ENCODE data around the gene RPS6KA3. TPM values are rescaled to one million over a fixed set of nuclear protein-coding genes. Genes with fewer than 3 reads are reported as not detected.

Gene RPS6KA3
- total RNA-seq, 4 donors from 2014 or later = 33.8 to 55.4 (median 46.4) TPM

GRCh38 chrX:20204351-20204750 lies 62.4 kb downstream of the RPS6KA3 start:
- Histone ChIP-seq H3K4me1 (no peaks in the 10 kb centered on the region), H3K27ac (no peak overlapping the region), H3K4me3 (no peak overlapping the region), H3K36me3 (peaks cover 0 to 19% of the 10 kb centered on the region in 2 donors), H3K27me3 (no peaks in the 10 kb centered on the region), H3K9me3 (no peaks in the 10 kb centered on the region)
- WGBS, 2 donors (ENCODE audit: low coverage in 1 of 2) = 77 to 89% methylated on average over 3 to 4 of the region's 6 CpGs
- TF ChIP-seq, protein P1, sequence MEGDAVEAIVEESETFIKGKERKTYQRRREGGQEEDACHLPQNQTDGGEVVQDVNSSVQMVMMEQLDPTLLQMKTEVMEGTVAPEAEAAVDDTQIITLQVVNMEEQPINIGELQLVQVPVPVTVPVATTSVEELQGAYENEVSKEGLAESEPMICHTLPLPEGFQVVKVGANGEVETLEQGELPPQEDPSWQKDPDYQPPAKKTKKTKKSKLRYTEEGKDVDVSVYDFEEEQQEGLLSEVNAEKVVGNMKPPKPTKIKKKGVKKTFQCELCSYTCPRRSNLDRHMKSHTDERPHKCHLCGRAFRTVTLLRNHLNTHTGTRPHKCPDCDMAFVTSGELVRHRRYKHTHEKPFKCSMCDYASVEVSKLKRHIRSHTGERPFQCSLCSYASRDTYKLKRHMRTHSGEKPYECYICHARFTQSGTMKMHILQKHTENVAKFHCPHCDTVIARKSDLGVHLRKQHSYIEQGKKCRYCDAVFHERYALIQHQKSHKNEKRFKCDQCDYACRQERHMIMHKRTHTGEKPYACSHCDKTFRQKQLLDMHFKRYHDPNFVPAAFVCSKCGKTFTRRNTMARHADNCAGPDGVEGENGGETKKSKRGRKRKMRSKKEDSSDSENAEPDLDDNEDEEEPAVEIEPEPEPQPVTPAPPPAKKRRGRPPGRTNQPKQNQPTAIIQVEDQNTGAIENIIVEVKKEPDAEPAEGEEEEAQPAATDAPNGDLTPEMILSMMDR (IDR thresholded peaks at IDR 0.05) = no peak
- TF ChIP-seq EP300 (IDR thresholded peaks at IDR 0.05) = no peak
- no peak for TF ChIP-seq POLR2A (IDR thresholded peaks at IDR 0.05)
- no peak for TF ChIP-seq POLR2AphosphoS5 (IDR thresholded peaks at IDR 0.05)
- ATAC-seq = no peak

DNA sequence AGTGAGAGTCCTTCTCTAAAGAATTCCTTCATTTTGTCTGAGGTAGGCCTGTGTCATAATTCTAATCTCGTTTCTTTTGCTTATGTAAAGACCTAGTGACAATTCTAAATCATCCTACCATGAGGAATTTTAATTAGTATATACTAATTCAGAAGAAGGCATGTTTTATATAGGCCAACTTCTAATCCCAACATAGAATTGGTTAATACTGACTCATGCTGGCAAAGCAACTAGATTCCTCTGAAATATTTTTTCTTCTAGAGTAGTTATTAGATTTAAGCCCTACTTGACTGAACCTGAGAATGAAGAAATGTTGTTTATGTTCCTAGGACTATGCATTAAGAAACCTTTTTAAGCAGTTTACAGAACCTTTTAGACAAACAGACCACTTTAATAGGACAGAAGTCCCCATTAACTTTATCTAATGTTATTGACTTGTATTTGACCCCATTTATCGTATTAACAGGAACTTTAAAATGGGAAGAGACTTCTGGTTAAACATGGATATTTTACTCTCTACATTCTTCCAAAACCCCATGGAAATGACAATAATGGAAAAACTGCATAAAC lies 69.0 kb downstream of the RPS6KA3 start:
- H3K27ac ChIP-seq = no peak overlapping the region
- H3K4me3 ChIP-seq = no peak overlapping the region
- no peak for TF ChIP-seq POLR2AphosphoS5 (IDR thresholded peaks at IDR 0.05)
- TF ChIP-seq POLR2A (IDR thresholded peaks at IDR 0.05) = no peak
- TF ChIP-seq, protein P1 (IDR thresholded peaks at IDR 0.05) = no peak
- TF ChIP-seq EP300 (IDR thresholded peaks at IDR 0.05) = no peak
- no peaks in the 10 kb centered on the region for H3K4me1 ChIP-seq
- peaks cover 0 to 11% of the 10 kb centered on the region in 2 donors for H3K36me3 ChIP-seq
- no peak for ATAC-seq
- no peaks in the 10 kb centered on the region for H3K9me3 ChIP-seq
- H3K27me3 ChIP-seq = no peaks in the 10 kb centered on the region
- 52 to 61% methylated on average over 2 of the region's 2 CpGs for WGBS, 2 donors (ENCODE audit: low coverage in 1 of 2)

DNA sequence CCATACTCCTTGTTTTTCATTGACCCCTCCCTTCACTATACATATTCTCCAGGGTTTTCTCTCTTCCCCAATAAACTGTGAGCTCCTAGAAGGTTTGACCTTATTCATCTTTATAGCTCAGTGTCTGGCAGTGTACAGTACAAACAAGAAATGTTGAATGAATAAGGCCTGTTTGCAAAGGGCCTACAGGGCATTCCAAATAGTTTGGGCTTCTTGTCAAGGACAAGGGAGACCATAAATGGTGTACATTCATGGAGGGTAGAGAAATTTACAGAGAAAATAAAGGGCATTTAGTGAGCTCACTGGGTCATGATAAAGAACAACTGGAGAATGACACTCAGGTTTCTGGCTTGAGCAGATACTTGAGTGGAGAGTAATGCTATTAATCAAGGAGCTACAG lies 77.5 kb downstream of the RPS6KA3 start:
- H3K27me3 ChIP-seq = no peaks in the 10 kb centered on the region
- no peak for ATAC-seq
- no peak overlapping the region for H3K4me3 ChIP-seq
- H3K9me3 ChIP-seq = no peaks in the 10 kb centered on the region
- TF ChIP-seq, protein P1 (IDR thresholded peaks at IDR 0.05) = no peak
- TF ChIP-seq EP300 (IDR thresholded peaks at IDR 0.05) (no peak), POLR2A (IDR thresholded peaks at IDR 0.05) (no peak), POLR2AphosphoS5 (IDR thresholded peaks at IDR 0.05) (no peak)
- no peak overlapping the region for H3K27ac ChIP-seq
- peaks cover 0 to 42% of the 10 kb centered on the region in 2 donors for H3K36me3 ChIP-seq
- no peaks in the 10 kb centered on the region for H3K4me1 ChIP-seq

DNA sequence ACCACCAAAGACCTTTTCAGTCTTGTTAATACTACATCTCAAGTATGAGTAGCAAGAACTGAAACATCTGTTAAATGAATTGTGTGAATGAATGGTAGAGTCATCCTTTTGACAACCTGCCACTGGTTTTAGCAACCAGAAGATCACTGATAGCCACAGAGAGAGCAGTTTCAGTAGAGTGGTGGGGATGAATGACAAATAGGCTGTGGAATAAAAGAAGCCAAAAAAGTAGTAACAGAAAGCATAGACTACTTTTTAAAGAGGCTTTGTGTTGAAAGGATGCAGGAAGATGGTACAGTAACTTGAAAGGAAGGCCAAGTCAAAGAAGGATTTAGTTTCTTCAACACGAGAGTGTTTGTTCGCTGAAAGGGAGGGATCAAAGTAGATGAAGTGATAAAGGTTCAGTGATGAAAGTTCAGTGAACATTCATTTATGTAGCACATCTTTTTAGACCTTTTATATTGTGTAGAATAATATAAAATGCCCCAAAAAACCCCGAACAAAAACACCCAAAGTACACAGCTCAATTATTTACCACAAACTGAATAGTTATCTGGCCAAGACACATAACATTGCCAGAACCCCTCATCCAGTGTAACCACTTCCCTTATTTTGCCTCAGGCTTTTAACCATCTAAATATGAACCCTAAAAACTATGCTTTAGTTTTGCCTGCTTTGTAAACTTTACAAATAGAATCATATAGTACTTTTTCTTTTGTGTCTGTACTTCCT lies 84.9 kb downstream of the RPS6KA3 start:
- 56 to 81% methylated on average over 3 of the region's 3 CpGs for WGBS, 2 donors (ENCODE audit: low coverage in 1 of 2)
- Histone ChIP-seq H3K27me3 (no peaks in the 10 kb centered on the region), H3K36me3 (peaks cover 0 to 22% of the 10 kb centered on the region in 2 donors), H3K4me1 (no peaks in the 10 kb centered on the region), H3K9me3 (no peaks in the 10 kb centered on the region), H3K4me3 (no peak overlapping the region), H3K27ac (no peak overlapping the region)
- no peak for ATAC-seq
- TF ChIP-seq POLR2AphosphoS5 (IDR thresholded peaks at IDR 0.05) (no peak), POLR2A (IDR thresholded peaks at IDR 0.05) (no peak), EP300 (IDR thresholded peaks at IDR 0.05) (no peak)
- TF ChIP-seq, protein P1 (IDR thresholded peaks at IDR 0.05) = no peak

- H3K36me3 ChIP-seq = peaks cover 0 to 47% of the 10 kb centered on the region in 2 donors
- no peak for TF ChIP-seq POLR2AphosphoS5 (IDR thresholded peaks at IDR 0.05)
- TF ChIP-seq POLR2A (IDR thresholded peaks at IDR 0.05) = no peak
- no peak for TF ChIP-seq EP300 (IDR thresholded peaks at IDR 0.05)
- TF ChIP-seq, protein P1 (IDR thresholded peaks at IDR 0.05) = no peak
- no peak overlapping the region for H3K4me3 ChIP-seq
- no peaks in the 10 kb centered on the region for H3K4me1 ChIP-seq
- no peak for ATAC-seq
- no peak overlapping the region for H3K27ac ChIP-seq
- H3K27me3 ChIP-seq = no peaks in the 10 kb centered on the region
- H3K9me3 ChIP-seq = no peaks in the 10 kb centered on the region
Observed at GRCh38 chrX:20177093-20177492, 89.6 kb downstream of the RPS6KA3 start.
